HG03439 (cell line): ENCODE results near the gene HAPLN2.
"Not testable (repeated sequence)": the region's sequence is repeated elsewhere in the genome, so short reads cannot be mapped to it uniquely, and the experiment has no call there.

Source experiments
- ATAC-seq: cut with Tn5 transposase; IDR thresholded peaks from one replicate; pipeline ENCODE4 v1.9.1; 2021; ENCODE audit warnings: mild to moderate bottlenecking, moderate library complexity; ENCODE audit not compliant: unreplicated experiment

The HAPLN2 gene

DNA sequence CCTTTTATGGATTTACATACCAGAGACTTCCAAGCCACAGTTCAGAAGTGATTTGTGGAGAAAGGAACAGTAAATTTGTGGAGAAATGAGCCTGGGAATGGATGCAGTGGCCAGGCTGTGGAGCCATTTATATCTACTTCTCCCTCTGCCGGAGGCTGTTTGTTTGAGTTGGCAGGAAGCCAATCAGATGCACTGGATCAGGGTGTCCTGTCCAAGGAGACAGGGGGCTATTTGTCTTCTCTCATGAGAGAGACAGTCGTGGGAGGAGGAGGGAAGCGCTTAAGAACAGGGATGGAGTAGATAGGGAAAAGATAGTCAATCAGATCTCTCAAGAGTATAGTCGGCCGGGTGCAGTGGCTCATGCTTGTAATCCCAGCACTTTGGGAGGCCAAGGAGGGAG lies 2.8 kb upstream of the HAPLN2 start:
- ATAC-seq, result no peak

DNA sequence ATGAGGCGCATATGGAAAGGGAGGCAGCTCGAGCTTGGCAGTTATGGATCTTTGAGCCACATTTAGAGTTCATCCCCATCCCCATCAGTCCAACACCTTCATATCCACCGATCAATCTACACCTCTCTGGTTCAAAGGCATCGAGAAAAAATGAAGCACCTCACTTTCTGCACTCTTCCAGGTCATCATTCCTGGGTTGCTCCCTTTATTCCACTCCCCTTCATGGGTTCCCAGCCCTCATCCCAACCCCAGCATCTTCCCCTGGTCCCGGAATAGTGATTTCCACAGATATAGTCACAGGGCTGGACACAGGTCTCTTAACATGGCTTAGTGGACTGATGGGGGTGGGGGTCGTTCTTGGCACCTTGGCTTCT lies 354 bp downstream of the HAPLN2 start:
- ATAC-seq, result no peak

DNA sequence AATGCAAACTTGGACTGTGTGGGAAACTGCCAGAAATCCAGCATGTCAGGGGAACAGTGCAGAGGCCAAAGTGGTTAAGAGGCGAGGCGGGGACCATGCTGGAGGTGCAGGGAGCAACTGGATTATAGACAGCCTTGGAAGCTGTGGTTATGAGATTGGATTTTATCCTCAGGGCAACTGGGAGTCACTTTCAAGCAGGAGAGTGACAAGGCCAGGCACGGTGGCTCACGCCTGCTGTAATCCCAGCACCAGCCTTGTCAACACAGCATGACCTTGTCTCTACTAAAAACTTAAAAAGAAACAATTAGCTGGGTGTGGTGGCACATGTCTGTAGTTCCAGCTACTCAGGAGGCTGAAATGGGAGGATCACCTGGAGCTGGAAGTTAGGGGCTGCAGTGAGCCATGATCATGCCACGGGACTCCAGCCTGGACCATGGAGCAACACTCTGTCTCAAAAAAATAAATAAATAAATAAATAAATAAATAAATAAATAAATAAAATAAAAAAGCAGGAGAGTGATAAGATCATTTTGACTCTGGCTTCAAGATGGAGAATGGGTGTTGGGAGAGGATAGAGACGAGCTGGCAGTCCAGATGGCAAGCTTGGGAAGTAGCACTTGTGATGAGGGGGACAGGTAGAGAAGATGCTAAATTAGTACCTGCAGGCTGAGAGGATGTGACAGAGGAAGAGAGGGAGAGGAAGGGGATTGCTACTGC lies 3.5 kb downstream of the HAPLN2 start:
- ATAC-seq, result no peak

DNA sequence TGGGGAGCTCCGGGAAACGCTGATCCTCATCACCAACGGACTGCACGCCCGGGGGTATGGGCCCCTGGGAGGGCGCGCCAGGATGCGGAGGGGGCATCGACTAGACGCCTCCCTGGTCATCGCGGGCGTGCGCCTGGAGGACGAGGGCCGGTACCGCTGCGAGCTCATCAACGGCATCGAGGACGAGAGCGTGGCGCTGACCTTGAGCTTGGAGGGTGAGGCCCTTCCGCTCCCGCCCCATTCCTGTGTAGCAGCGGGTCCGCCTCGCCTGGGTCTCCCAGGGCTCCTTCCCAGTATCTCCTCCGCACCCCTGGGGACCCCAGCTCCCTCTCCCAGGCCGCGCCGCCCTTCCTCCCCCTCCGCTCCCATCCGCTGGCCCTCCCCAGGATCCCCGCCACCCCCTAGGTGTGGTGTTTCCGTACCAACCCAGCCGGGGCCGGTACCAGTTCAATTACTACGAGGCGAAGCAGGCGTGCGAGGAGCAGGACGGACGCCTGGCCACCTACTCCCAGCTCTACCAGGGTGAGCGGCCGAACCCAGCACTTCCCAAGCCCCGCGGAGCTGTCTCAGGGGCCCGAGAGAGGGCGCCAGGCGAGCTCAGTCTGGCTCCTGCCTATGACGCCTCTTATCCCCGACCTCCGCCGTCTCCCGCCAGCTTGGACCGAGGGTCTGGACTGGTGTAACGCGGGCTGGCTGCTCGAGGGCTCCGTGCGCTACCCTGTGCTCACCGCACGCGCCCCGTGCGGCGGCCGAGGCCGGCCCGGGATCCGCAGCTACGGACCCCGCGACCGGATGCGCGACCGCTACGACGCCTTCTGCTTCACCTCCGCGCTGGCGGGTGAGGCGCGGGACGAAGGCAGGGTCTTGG lies 5.0 kb downstream of the HAPLN2 start:
- no peak for ATAC-seq

DNA sequence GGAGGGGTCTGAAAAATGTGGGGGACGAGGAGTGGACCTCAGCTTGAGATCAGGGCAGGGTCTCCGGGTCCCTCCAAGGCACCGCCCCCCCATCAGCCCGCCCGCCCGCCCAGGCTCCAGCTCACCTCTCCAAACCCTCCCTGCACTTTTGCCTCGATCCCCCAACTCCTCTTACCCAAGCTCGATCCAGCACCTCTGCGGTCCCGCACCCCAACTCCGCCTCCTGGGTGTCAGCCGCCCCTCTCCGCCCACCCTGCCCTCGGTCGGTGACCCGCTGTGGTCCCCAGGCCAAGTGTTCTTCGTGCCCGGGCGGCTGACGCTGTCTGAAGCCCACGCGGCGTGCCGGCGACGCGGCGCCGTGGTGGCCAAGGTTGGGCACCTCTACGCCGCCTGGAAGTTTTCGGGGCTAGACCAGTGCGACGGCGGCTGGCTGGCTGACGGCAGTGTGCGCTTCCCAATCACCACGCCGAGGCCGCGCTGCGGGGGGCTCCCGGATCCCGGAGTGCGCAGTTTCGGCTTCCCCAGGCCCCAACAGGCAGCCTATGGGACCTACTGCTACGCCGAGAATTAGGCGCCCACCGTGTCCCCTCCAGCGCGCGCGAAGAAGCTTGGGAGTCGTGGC lies 5.7 kb downstream of the HAPLN2 start:
- no peak for ATAC-seq

DNA sequence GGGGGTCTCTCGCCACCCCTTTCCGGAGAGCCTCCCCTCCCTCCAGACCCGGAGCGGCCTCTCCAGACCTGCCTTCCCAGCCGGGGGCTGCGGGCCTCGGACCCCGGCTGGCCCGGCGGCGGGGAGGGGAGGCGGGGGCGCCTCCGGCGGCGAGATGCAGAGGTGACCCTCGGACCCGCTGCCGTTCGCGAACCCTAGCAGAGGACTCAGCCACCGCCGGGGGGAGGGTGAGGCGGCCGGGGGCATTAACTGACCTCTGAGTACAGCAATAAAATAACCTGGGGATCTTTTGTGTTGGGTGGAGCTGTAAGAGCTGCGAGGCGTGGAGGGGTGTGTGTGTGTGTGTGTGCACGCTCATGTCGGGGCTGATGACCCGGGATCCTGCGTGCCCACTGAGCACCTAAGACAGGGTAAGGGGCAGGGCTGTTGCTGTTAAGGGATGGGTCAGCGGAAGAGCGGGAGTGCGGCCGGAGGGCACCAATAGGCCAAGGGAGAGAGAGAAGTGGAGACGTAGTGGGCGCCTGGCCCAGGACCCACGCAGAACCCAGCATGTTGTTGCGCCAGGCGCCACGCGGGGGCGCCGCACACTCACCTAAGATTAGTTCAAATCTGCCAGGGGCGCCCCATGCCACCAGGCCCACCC lies 6.3 kb downstream of the HAPLN2 start:
- ATAC-seq, result no peak

DNA sequence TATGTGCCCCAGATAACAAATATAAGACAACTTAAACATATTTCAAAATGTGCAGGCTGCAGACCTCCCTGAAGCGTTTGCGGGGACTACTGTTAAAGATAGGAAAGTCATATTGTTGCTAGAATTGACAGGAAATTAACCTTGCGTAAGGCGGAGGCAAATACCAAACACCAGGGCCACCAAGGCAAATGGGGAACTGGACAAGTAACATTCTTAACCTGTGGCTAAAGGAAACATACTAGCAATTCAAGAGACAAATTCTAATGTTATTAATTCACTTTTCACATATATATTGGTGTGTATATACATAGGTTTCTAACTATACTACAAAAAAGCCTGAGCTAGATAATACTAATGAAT lies 6.8 kb downstream of the HAPLN2 start:
- ATAC-seq, result no peak

DNA sequence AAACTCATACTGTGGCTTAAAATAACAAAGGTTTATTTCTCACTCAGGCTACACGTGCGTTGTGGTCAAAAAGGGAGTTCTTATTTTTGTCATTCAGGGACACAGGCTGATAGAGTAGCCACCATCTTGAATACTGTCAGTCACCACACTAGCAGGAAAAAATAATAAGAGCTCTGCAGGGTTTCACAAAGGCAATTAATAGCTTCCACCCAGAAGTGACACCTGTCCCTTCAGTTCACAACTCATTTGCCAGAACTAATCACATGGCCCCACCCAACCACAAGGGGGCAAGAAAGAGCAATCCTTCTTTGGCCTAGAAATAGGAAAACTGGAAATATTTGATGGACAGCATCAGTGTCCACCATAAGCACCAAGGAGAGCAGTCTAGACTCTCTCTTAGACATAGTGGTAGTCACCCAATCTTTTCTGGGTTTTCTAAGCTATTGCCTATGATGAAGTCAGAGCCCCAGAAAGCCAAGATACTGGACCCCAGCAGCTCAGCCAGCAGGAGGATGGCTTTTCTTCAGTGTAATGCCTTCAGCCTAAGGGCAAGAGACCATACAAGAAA lies 8.2 kb downstream of the HAPLN2 start:
- no peak for ATAC-seq

DNA sequence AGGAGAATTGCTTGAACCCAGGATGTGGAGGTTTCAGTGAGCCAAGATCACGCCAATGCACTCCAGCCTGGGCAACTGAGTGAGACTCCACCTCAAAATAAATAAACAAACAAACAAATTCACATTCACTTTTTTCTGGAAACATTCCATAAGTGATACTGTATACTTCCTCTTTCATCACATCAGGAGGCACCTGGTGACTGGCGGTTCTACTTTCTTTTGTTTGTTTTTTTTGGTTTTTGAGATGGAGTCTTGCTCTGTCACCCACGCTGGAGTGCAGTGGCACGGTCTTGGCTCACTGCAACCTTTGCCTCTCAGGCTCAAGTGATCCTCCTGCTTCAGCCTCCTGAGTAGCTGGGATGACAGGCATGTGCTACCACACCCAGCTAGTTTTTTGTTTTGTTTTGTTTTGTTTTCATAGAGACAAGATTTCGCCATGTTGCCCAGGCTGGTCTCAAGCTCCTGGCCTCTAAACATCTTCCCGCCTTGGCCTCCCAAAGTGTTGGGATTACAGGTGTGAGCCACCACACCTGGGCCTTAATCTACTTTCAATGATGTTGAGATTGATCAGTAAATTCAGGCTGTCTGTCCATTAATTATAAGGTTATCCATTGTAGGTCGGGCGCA lies 10.7 kb downstream of the HAPLN2 start:
- ATAC-seq, result no peak

DNA sequence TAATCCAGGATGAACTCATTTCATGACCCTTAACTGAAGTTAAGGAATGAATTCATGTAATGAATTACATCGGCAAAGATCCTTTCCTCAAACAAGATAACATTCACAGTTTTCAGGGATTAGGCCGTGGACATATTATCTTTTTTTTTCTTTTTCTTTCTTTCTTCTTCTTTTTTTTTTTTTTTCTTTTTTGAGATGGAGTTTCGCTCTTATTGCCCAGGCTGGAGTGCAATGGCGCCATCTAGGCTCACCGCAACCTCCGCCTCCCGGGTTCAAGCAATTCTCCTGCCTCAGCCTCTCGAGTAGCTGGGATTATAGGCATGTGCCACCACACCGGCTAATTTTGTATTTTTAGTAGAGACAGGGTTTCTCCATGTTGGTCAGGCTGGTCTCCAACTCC lies 11.9 kb downstream of the HAPLN2 start:
- ATAC-seq, result not testable (repeated sequence)

DNA sequence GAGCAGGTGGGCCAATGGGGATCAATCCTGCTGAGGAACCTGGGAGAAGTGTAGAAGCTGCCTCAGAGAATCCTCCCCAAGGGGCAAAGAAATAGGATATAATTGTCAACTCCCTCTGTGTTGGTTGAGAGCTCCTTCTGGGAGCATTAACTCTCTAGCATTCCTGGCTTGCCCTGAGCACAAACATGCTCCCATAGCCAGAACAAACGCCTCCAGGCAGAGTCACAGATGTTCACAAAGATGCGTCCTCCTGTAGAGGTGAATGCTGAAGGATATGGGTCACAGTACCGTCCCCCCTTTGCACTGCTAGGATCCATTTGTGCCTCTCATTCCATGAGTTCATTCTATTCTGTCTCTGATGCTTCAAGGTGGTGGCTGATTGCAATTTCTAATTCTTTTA lies 13.1 kb downstream of the HAPLN2 start:
- ATAC-seq, result no peak

DNA sequence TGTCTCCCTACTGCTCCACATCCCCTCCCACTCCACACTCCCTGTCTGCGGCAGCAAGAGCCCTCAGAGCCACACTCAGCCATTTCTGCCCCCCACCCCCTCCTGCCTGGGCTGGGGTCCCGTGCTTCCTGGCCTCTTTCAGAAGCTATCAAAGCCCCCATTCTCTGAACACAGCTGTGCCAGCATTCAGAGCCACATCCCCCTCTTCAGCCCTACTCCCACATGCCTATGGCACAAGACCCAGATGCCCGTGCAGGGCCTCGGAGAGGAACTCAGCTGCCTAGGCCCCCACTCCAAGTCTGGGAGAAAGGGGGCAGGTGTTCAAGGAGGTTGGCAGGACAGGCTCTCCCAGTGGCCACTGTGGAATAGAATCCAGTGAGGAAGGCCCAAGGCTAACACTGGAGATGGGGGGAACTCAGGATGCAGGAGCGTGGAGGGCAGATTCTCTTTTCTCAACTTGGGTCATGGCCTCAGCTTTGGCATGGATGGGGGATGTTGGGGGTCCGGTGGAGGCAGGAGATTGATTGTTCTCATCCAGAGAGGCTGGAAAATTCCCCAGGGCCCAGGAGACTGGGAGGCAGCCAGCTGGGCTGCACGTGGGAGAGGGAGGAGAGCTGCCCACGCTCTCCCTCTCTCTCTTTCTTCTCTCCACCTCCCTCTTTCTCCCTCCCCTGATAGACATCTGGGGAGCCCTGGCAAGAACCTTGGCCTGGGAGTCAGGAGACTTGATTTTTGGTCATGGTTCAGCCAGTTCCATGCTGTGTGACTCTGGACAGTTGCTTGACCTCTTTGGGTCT lies 19.2 kb downstream of the HAPLN2 start:
- no peak for ATAC-seq

DNA sequence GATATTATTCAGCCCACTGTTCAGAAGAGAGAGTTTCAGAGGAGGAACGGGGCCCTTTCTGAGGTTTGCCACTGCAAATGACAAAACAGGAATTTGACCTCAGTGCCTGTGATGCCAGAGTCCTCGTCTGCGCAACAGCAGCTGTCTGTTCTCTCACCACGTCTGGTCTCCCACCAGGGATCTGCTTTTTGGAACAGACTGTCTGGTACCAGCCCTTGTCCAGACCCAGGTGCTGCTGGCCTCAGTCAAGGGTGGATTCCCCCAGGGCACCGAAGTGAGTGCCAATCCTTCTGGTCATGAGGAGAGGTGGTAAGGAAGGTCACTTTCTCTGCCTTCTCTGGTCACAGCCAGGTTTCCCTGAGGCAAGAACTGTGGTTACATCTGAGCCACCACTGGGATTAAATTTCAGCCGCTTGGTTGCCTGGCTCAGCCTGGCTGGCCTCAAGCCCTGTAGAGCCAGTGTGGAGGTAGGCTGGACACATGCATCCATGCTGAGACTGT lies 20.4 kb downstream of the HAPLN2 start:
- ATAC-seq, result no peak

DNA sequence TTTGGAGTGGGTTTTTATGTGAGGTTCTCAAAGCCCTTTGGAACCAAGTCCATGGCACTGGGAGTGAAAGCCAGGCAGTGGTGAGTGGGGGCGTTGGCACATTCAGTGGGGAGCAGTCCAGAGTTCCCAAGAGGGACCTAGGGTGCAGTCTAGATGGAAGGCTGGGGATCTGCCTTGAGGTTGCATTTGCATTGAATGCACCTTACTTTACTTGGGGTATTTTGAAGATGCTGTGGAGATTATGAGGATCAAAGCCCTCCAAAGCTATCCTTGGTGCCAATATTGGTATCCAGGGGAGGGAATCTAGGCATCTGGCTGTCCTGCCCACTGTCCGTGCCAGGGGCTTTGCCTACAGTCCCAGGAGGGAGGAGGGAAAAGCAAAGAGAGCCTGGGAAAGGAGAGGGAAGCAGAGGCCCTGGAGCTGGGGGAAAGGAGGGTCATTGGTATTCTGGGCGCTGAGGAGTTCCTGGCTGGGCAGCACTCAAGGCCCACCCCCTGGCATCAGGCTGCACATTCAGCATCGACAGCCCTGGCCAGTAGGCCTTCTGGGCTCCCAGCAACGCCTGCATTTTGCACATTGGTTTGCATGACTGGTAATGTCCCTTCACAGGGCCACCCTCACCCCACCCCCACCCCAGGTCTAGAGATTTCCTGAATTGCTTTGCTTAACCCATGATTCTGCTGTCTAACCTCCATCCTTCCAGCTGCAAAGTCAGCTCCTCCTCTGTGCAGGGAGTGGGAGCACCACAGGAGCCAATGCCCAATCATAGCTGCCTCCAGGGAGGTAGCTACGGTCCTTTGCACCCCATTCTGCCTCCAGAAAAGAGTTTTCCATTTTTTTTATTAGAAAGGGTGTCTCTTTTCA lies 21.9 kb downstream of the HAPLN2 start:
- no peak for ATAC-seq

DNA sequence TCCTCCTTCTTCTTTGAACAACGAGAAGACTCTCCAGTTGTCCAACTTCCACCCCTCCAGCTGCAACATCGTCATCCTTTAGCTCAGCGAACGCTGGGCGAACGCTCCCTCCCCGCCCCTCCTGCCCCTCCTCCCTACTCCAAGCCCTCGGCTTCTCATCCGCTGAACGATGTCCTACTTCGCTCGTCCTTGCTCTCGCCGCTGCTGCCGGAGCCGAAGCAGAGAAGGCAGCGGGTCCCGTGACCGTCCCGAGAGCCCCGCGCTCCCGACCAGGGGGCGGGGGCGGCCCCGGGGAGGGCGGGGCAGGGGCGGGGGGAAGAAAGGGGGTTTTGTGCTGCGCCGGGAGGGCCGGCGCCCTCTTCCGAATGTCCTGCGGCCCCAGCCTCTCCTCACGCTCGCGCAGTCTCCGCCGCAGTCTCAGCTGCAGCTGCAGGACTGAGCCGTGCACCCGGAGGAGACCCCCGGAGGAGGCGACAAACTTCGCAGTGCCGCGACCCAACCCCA lies 22.6 kb downstream of the HAPLN2 start, which contains the start of gene BCAN:
BCAN (plus strand) TSS at position 357 of the 504 bp plus-strand sequence. CDS start 3,938 bp downstream, outside the sequence.
- no peak for ATAC-seq

DNA sequence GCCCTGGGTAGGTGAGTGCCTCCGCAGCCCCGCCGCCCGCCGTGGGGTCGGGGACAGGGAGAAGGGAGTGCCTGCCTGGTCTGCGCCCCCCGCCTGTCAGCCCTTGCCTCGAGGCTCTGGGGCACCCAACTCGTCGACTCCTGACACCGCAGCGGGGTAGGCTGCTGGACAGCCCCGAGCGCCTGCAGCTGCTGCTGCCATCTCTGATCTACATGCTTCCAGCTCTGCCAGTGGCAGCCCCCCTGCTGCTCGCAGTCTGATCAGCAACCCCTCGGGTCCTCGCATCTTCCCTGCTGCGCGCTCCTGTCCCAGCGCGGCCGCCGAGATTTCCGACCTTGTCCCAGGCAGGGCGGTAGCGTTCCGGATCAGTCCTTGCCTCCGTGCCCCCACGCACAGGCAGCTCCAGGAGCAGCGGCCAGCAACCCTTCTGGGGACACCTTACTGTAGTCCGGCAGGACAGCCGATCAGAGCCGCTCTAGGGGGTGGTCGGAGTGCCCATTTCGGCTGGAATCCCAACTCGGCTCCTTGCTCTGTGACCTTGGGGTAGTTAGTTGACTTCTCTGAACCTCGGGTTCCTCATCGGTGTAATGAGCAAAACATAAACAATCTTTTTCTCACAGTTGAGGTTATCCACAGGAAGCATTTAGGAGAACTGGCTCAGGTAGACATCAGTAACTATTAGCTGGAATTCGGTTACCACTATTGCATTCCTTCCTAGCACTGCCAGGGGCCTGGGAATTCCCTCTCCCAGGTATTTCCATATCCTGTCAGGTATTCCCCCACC lies 23.2 kb downstream of the HAPLN2 start:
- no peak for ATAC-seq

DNA sequence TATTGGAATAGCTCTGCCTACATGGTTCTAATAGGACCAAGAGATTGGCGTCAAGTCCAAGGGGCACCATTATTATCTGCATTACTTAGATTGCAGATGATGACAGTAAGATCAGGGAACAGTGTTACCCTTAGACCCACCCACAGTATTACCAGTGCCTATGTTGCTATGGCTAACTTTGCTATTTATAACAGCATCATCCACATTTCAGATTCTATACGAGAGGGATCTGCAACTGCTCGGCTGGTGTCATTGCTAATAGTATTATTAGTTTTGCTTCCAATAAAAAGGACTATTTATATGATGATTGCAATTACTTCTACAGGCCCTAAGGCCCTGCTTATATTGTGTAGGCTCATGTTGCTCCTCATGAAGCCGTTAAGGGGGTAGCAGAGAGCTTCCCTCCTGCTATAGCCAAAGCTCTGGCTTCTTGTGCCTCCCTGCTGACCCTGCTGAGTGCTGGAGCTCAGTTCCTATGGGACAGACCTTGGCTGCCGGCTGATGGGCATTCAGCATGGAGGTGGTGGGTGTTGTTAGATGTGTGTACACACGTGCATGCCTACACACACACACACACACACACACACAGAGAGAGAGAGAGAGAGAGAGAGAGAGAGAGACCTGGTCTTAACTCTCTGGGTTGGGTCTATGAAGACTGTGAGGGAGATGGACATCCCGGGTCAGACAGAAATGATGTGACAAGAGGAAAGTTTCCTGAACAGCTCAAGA lies 24.0 kb downstream of the HAPLN2 start:
- ATAC-seq, result no peak
